DND-41 (cell line): Measurements from ENCODE around the gene MPO.

Experiments
- ATAC-seq: fragments of 200-7000 bp; cut with Tn5 transposase; 3 replicates; pipeline ENCODE4 v1.9.1; 2021; ENCODE audit warnings: low read depth; ENCODE audit not compliant: insufficient read depth
- DNase-seq: peaks from one replicate; pipeline ENCODE4 v3.0.0-alpha.2; 2020
- H2AFZ ChIP-seq: 2 replicates; pipeline ENCODE4 v1.6.0; 2012; ENCODE audit warnings: low read depth, low read length
- H3K27ac ChIP-seq: 2 replicates; pipeline ENCODE4 v1.5.1; 2012; ENCODE audit warnings: low read length, inconsistent platforms
- H3K27me3 ChIP-seq: fragments of 200-600 bp; sonication (generic); 2 replicates; pipeline ENCODE4 v1.6.0; 2012; ENCODE audit warnings: low read length, mild to moderate bottlenecking, inconsistent platforms; ENCODE audit not compliant: insufficient read depth, poor library complexity
- H3K36me3 ChIP-seq: 2 replicates; pipeline ENCODE4 v1.5.1; 2012; ENCODE audit warnings: low read length, inconsistent platforms; ENCODE audit not compliant: insufficient read depth
- H3K4me1 ChIP-seq: 2 replicates; pipeline ENCODE4 v1.5.1; 2012; ENCODE audit warnings: mild to moderate bottlenecking, low read length; ENCODE audit not compliant: insufficient read depth
- H3K4me2 ChIP-seq: 2 replicates; pipeline ENCODE4 v1.6.0; 2012; ENCODE audit warnings: mild to moderate bottlenecking, moderate library complexity, low read length, inconsistent platforms; ENCODE audit not compliant: insufficient read depth
- H3K4me3 ChIP-seq, 2 experiments: fragments of 200-600 bp in 1 of 2; shearing (Covaris generic) in 1 of 2; 2 replicates each; pipeline ENCODE4 v1.5.1; 2012 to 2016; ENCODE audit warnings: inconsistent platforms in 2 of 2, low read length in 2 of 2, mild to moderate bottlenecking in 2 of 2, low read depth in 1 of 2, moderate library complexity in 1 of 2
- H3K79me2 ChIP-seq: 2 replicates; pipeline ENCODE4 v1.6.0; 2012; ENCODE audit warnings: low read length, inconsistent platforms; ENCODE audit not compliant: insufficient read depth
- H3K9ac ChIP-seq: 2 replicates; pipeline ENCODE4 v1.6.0; 2012; ENCODE audit warnings: low read depth, mild to moderate bottlenecking, inconsistent platforms, low read length, moderate library complexity
- H3K9me3 ChIP-seq: 2 replicates; pipeline ENCODE4 v1.5.1; 2012; ENCODE audit warnings: low read length, moderate library complexity, mild to moderate bottlenecking, inconsistent platforms; ENCODE audit not compliant: insufficient read depth, severe bottlenecking
- H4K20me1 ChIP-seq: 2 replicates; pipeline ENCODE4 v1.6.0; 2012; ENCODE audit warnings: low read length; ENCODE audit not compliant: insufficient read depth
- EZH2 ChIP-seq: IDR thresholded peaks from 3 replicates; pipeline ENCODE4 v1.6.1; 2012; ENCODE audit warnings: borderline replicate concordance, low read depth, mild to moderate bottlenecking, moderate library complexity, low read length, inconsistent platforms; ENCODE audit not compliant: severe bottlenecking
- TF ChIP-seq, protein P1 (sequence below): IDR thresholded peaks from 2 replicates; pipeline ENCODE4 v1.5.1; 2012; ENCODE audit warnings: borderline replicate concordance, low read length, moderate library complexity, mild to moderate bottlenecking; ENCODE audit not compliant: poor library complexity, severe bottlenecking; ENCODE audit errors: extremely low read depth

Gene MPO

DNA sequence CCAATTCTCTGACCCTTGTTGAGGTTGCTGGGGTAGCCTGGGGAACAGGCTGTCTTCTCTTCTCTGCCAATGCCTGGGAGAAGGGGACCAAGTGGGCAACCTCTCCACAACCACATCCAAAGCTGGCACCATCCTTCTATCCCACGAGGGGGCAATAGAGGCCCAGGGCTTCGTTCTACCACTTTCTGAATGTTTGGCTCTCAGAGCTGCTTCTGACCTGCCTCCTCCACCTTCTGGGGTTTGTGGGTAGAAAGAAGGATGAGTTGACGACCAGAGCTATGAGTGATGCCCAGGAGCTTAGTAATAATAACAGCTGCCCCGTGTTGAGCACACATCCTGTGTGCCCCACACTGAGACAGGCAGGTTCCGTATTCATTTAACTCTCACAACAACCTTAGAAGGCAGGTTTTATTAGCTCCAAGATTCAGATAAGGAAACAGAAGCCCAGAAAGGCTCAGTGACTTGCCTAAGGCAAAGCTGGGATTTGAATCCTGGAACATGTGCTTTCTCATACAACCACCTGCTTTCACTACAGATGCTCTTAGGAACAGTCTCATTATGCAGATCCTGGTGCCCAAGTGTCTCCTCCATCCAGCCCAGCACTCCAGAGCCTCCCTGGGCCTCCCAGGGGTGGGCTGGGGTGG, 36.8 kb upstream of the MPO start:
- H2AFZ ChIP-seq = no peak overlapping the region
- DNase-seq (peak; percentile 59), ATAC-seq (peak; percentile 59)
- H3K9me3 ChIP-seq = no peaks in the 10 kb centered on the region
- no peaks in the 10 kb centered on the region; the same call in 1 of the 2 replicates for H4K20me1 ChIP-seq
- H3K4me3 ChIP-seq = no peak overlapping the region
- no peak overlapping the region for H3K4me2 ChIP-seq
- no peaks in the 10 kb centered on the region for H3K27me3 ChIP-seq
- H3K4me1 ChIP-seq = no peaks in the 10 kb centered on the region
- TF ChIP-seq, protein P1, sequence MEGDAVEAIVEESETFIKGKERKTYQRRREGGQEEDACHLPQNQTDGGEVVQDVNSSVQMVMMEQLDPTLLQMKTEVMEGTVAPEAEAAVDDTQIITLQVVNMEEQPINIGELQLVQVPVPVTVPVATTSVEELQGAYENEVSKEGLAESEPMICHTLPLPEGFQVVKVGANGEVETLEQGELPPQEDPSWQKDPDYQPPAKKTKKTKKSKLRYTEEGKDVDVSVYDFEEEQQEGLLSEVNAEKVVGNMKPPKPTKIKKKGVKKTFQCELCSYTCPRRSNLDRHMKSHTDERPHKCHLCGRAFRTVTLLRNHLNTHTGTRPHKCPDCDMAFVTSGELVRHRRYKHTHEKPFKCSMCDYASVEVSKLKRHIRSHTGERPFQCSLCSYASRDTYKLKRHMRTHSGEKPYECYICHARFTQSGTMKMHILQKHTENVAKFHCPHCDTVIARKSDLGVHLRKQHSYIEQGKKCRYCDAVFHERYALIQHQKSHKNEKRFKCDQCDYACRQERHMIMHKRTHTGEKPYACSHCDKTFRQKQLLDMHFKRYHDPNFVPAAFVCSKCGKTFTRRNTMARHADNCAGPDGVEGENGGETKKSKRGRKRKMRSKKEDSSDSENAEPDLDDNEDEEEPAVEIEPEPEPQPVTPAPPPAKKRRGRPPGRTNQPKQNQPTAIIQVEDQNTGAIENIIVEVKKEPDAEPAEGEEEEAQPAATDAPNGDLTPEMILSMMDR = peak; percentile 63
- TF ChIP-seq EZH2 = no peak
- no peaks in the 10 kb centered on the region for H3K79me2 ChIP-seq
- peaks cover 7% of the 10 kb centered on the region for H3K36me3 ChIP-seq
- H3K9ac ChIP-seq = no peak overlapping the region
- H3K27ac ChIP-seq = no peak overlapping the region

DNA sequence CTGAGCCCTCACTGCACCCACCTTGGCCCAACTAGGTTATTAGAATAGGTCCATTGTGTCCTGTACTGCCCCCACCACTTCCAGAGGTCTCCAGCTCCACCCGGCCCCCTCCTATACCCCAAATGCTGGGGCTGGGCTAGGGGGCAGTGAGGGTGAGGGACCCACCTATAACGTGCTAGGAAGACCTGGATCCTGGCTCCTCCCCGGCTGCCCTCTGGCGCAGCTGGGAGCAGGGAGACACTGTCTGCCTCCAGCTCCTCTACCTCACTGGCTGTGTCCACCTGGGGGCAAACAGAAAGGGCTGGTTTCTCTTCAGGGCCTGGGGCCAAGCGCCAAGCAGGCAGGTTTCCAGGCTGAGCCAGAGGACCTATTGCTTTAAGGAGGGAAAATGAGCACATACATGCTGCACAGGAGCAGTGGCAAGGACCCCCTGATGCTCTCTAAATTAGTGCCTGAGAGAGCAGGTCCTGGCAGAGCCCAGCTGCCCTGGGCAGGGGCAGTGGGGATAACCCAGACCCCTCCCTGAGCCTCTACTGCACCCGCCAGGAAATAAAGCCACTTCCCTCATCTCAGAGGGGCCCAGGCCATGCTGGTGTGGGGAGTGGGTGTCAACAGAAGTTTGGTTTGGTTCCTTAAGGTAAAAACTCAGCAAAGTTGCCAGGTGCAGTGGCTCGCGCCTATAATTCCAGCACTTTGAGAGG, 35.7 kb upstream of the MPO start:
- Histone ChIP-seq H3K27me3 (no peaks in the 10 kb centered on the region), H3K79me2 (no peaks in the 10 kb centered on the region), H3K4me3 (no peak overlapping the region), H3K27ac (no peak overlapping the region), H3K4me2 (no peak overlapping the region), H3K4me1 (no peaks in the 10 kb centered on the region), H2AFZ (no peak overlapping the region), H3K9me3 (no peaks in the 10 kb centered on the region), H3K9ac (no peak overlapping the region), H4K20me1 (no peaks in the 10 kb centered on the region), H3K36me3 (no peaks in the 10 kb centered on the region; the same call in none of the 2 replicates)
- ATAC-seq = no peak
- peak; percentile 4 for DNase-seq
- TF ChIP-seq, protein P1 = no peak
- no peak for TF ChIP-seq EZH2

DNA sequence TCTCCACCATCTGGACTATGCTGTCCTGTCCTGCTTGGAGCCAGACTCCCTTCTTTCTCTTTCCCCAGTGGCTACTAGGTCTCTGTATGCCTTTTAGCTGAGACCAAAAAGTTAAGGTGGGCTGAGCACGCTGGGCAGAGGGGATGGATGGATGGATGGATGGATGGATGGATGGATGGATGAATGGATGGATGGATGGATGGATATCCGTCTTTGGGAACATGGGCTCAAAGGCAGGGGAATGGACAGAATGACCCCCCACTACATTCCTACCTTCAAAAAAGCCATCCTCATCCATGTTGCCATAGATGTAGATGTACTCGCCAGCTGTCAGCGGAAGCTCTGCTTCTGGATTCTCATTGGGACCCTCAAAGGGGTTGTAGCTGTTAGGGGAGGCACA, 35.0 kb upstream of the MPO start:
- no peak overlapping the region for H3K27ac ChIP-seq
- TF ChIP-seq EZH2 = no peak
- TF ChIP-seq, protein P1 = no peak
- no peaks in the 10 kb centered on the region for H3K27me3 ChIP-seq
- no peak overlapping the region for H2AFZ ChIP-seq
- no peaks in the 10 kb centered on the region for H4K20me1 ChIP-seq
- no peaks in the 10 kb centered on the region for H3K4me1 ChIP-seq
- DNase-seq (peak; percentile 2), ATAC-seq (no peak)
- H3K9me3 ChIP-seq = no peaks in the 10 kb centered on the region
- no peaks in the 10 kb centered on the region for H3K79me2 ChIP-seq
- H3K9ac ChIP-seq = no peak overlapping the region
- H3K36me3 ChIP-seq = peaks cover 2% of the 10 kb centered on the region; the same call in 1 of the 2 replicates
- H3K4me2 ChIP-seq = no peak overlapping the region
- no peak overlapping the region for H3K4me3 ChIP-seq
